IPS DF 4.7 (cell line): Measurements from ENCODE around the gene AGTRAP.

Experiments used
- DNase-seq: peaks from one replicate; pipeline ENCODE4 v3.0.0-alpha.2; 2013; ENCODE audit warnings: low spot score; ENCODE audit errors: extremely low read depth

Gene AGTRAP

GRCh38 chr1:11735854-11736745 is at the start of gene AGTRAP:
Gene AGTRAP (plus strand): TSS chr1:11736136. CDS start chr1:11736209, 73 bp downstream.
- no peak for DNase-seq

GRCh38 chr1:11688506-11688905 is 47.4 kb upstream of the AGTRAP start:
- DNase-seq = no peak

GRCh38 chr1:11690397-11691301 is 45.3 kb upstream of the AGTRAP start:
- DNase-seq = no peak

- DNase-seq = no peak
These were observed 44.5 kb upstream of the AGTRAP start, which contains the start of gene DRAXIN for GRCh38 chr1:11691302-11691914. Gene DRAXIN (plus strand): TSS chr1:11691710. CDS start chr1:11706259, 14,549 bp downstream.

- DNase-seq = no peak
These were observed 43.8 kb upstream of the AGTRAP start for GRCh38 chr1:11691928-11692711.

- no peak for DNase-seq
These were observed 42.8 kb upstream of the AGTRAP start for GRCh38 chr1:11693024-11693590.

GRCh38 chr1:11693917-11694316 is 42.0 kb upstream of the AGTRAP start:
- DNase-seq = no peak

GRCh38 chr1:11695861-11696260 is 40.1 kb upstream of the AGTRAP start:
- no peak for DNase-seq

- DNase-seq = no peak
These were observed 38.6 kb upstream of the AGTRAP start for GRCh38 chr1:11697188-11697892.

GRCh38 chr1:11697893-11698210 is 38.1 kb upstream of the AGTRAP start:
- DNase-seq = no peak

GRCh38 chr1:11700601-11701467 is 35.1 kb upstream of the AGTRAP start:
- no peak for DNase-seq

GRCh38 chr1:11701551-11701961 is 34.4 kb upstream of the AGTRAP start:
- DNase-seq = no peak

GRCh38 chr1:11701981-11702803 is 33.7 kb upstream of the AGTRAP start:
- no peak for DNase-seq

GRCh38 chr1:11703357-11704193 is 32.4 kb upstream of the AGTRAP start:
- no peak for DNase-seq

- DNase-seq = no peak
These were observed 31.8 kb upstream of the AGTRAP start for GRCh38 chr1:11704194-11704529.

GRCh38 chr1:11704691-11705475 is 31.1 kb upstream of the AGTRAP start:
- no peak for DNase-seq

GRCh38 chr1:11705596-11705995 is 30.3 kb upstream of the AGTRAP start:
- DNase-seq = no peak
